ENCODE data around the gene MSH4. TPM values are rescaled to one million over a fixed set of nuclear protein-coding genes. Genes with fewer than 3 reads are reported as not detected.
"Not testable (repeated sequence)": the region's sequence is repeated elsewhere in the genome, so short reads cannot be mapped to it uniquely, and the experiment has no call there.

Gene MSH4
- total RNA-seq, 2 experiments from 2014 or later = 0.21 to 0.39 TPM

DNA sequence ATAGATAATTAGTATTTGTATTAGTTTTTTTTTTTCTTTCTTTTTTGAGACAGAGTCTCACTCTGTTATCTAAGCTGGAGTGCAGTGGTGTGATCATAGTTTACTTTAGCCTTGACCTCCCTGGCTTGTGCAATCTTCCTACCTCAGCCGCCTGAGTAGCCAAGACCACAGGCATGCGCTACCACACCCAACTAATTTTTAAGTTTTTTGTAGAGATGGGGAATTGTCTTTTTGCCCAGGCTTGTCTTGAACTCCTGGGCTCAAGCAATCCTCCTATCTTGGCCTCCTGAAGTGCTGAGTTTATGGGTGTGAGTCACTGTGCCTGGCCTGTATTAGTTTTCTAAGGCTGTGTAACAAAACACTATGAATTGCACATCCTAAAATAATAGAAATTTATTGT is 58.3 kb downstream of the MSH4 start:
- peaks cover 5% of the 10 kb centered on the region for H3K27me3 Mint-ChIP-seq
- H3K9me3 Mint-ChIP-seq (ENCODE audit: low read depth) = no peaks in the 10 kb centered on the region
- H3K4me3 Mint-ChIP-seq = no peak overlapping the region
- no peak for ATAC-seq
- H3K36me3 Mint-ChIP-seq (ENCODE audit: low read depth) = no peaks in the 10 kb centered on the region
- ChIA-PET POLR2A (no interaction called here), CTCF (no interaction called here)
- H3K27ac Mint-ChIP-seq = no peak overlapping the region
- intact Hi-C loops (cut with DNase I, micrococcal nuclease) = no loop called here
- DNase-seq = no peak
- H3K4me1 Mint-ChIP-seq = no peaks in the 10 kb centered on the region

DNA sequence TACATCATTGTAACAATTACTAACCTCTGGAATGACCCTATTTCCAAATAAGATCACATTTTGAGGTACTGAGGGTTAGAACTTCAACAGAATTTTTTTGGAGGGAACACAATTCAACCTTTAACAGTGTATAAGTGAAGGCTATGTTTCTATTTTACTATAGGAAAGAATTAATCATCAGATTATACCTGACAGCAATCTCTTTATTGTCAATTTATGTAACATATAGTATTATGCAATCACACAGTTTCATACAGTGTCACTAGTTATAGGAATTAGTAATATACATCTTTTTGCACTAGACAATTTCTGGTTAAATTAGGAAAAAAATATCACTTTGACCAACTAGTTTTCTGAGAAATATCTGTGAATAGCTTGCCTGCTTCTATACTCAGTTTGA is 59.1 kb downstream of the MSH4 start:
- CTCF ChIA-PET = interaction anchor here (0.8 kb wide), 1 partner anchor 13 kb away, joined by 4 read pairs; no protein-coding TSS in a partner anchor
- Mint-ChIP-seq H3K4me1 (no peaks in the 10 kb centered on the region), H3K9me3 (ENCODE audit: low read depth) (no peaks in the 10 kb centered on the region), H3K36me3 (ENCODE audit: low read depth) (no peaks in the 10 kb centered on the region), H3K27me3 (peaks cover 5% of the 10 kb centered on the region), H3K27ac (no peak overlapping the region), H3K4me3 (no peak overlapping the region)
- ATAC-seq (no peak), DNase-seq (no peak)
- intact Hi-C loops (cut with DNase I, micrococcal nuclease) = no loop called here
- POLR2A ChIA-PET = no interaction called here

DNA sequence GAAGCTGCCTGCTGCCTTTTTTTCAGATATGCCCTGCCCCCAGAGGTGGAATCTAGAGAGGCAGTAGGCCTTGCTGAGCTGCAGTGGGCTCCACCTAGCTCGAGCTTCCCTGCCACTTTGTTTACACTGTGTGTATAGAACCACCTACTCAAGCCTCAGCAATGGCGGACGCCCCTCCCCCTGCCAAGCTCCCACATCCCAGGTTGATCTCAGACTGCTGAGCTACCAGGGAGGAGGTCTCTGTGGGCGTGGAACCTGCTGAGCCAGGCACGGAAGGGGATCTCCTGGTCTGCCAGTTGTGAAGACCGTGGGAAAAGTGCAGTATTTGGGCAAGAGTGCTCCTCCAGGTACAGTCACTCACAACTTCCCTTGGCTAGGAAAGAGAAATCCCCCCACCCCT is 65.1 kb downstream of the MSH4 start:
- peaks cover 5% of the 10 kb centered on the region for H3K27me3 Mint-ChIP-seq
- H3K4me3 Mint-ChIP-seq = no peak overlapping the region
- H3K27ac Mint-ChIP-seq = no peak overlapping the region
- no peaks in the 10 kb centered on the region for H3K9me3 Mint-ChIP-seq (ENCODE audit: low read depth)
- H3K4me1 Mint-ChIP-seq = no peaks in the 10 kb centered on the region
- H3K36me3 Mint-ChIP-seq (ENCODE audit: low read depth) = no peaks in the 10 kb centered on the region
- ChIA-PET POLR2A (no interaction called here), CTCF (no interaction called here)
- intact Hi-C loops (cut with DNase I, micrococcal nuclease) = no loop called here
- ATAC-seq (no peak), DNase-seq (no peak)

DNA sequence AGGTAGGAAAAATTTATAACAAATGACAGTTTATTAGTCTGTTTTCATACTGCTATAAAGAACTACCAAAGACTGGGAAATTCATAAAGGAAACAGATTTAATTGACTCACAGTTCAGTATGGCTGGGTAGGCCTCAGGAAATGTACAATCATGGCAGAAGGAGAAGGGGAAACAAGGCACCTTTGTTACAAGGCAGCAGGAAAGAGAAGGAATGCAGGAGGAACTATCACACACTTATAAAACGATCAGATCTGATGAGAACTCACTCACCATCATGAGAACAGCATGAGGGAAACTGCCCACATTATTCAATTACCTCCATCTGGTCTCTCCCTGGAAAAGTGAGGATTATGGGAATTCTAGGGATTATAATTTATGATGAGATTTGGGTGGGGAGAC is 74.3 kb downstream of the MSH4 start:
- intact Hi-C loops (cut with DNase I, micrococcal nuclease) = no loop called here
- POLR2A ChIA-PET = no interaction called here
- Mint-ChIP-seq H3K27me3 (peaks cover 2% of the 10 kb centered on the region), H3K4me1 (no peaks in the 10 kb centered on the region), H3K4me3 (no peak overlapping the region), H3K9me3 (ENCODE audit: low read depth) (no peaks in the 10 kb centered on the region), H3K27ac (no peak overlapping the region), H3K36me3 (ENCODE audit: low read depth) (no peaks in the 10 kb centered on the region)
- CTCF ChIA-PET = no interaction called here
- ATAC-seq = no peak
- DNase-seq = no peak

DNA sequence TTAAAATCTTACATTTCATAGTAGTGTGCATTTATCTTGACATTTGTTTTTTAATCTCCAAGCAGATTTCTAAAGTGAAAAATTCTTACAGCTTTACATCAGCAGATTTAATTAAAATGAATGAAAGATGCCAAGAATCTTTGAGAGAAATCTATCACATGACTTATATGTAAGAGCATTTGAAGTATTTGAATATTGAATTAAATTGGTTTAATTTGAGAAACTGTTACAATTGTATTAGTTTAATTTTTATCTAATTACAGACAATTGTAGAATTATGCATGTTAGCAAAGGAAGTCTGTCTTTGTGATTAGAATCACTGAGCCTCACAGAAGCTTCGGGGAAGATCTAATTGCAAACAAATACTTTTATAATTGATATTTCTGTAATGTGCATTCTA is 83.3 kb downstream of the MSH4 start:
- Mint-ChIP-seq H3K9me3 (ENCODE audit: low read depth) (no peaks in the 10 kb centered on the region), H3K27me3 (no peaks in the 10 kb centered on the region), H3K27ac (no peak overlapping the region), H3K4me3 (no peak overlapping the region), H3K36me3 (ENCODE audit: low read depth) (no peaks in the 10 kb centered on the region), H3K4me1 (no peaks in the 10 kb centered on the region)
- DNase-seq = no peak
- POLR2A ChIA-PET = no interaction called here
- ATAC-seq = no peak
- intact Hi-C loops (cut with DNase I, micrococcal nuclease) = no loop called here
- CTCF ChIA-PET = no interaction called here

DNA sequence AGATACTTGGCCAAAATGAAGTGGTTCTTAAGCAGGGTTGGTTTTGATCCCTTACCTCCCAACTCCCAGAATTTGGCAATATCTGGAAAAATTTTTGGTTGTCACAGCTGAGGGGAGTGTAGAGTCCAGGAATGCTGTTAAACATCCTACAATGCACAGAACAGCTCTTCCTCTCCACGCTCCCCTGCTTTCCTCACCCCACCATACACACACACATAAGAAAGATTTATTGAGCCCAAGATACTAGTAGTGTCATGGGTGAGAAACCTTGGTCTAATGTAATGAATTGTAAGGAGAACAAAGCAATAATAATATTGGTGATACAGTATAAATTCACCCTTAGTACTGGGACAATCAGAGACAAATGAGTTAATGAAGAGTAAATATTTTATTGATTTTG is 87.8 kb downstream of the MSH4 start:
- no peaks in the 10 kb centered on the region for H3K36me3 Mint-ChIP-seq (ENCODE audit: low read depth)
- intact Hi-C loops (cut with DNase I, micrococcal nuclease) = no loop called here
- H3K4me3 Mint-ChIP-seq = no peak overlapping the region
- no peaks in the 10 kb centered on the region for H3K4me1 Mint-ChIP-seq
- ATAC-seq (no peak), DNase-seq (no peak)
- no peaks in the 10 kb centered on the region for H3K27me3 Mint-ChIP-seq
- POLR2A ChIA-PET = no interaction called here
- H3K27ac Mint-ChIP-seq = no peak overlapping the region
- CTCF ChIA-PET = interaction anchor here (0.5 kb wide), 1 partner anchor 131 kb away, joined by 3 read pairs; no protein-coding TSS in a partner anchor
- no peaks in the 10 kb centered on the region for H3K9me3 Mint-ChIP-seq (ENCODE audit: low read depth)

DNA sequence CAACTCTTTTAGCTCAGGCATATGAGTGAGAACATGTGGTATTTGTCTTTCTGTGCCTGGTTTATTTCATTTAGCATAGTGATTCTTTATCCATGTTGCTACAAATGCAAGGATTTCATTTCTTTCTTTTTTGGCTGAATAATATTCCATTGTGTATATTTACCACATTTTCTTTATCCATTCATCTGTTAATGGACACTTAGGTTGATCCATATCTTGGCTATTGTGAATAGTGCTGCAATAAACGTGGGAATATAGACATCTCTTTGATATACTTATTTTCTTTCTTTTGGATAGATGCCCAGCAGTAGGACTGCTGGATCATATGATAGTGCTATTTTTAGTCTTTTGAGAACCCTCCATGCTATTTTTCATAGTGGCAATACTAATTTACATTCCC is 104.7 kb downstream of the MSH4 start:
- Mint-ChIP-seq H3K36me3 (ENCODE audit: low read depth) (no peaks in the 10 kb centered on the region), H3K4me3 (no peak overlapping the region), H3K4me1 (no peaks in the 10 kb centered on the region), H3K9me3 (ENCODE audit: low read depth) (no peaks in the 10 kb centered on the region), H3K27me3 (peaks cover 12% of the 10 kb centered on the region), H3K27ac (no peak overlapping the region)
- ATAC-seq (no peak), DNase-seq (no peak)
- ChIA-PET POLR2A (no interaction called here), CTCF (interaction anchor here (0.9 to 1.0 kb wide), 2 partner anchors 17 to 139 kb away, joined by 3 read pairs; no protein-coding TSS in a partner anchor)
- intact Hi-C loops (cut with DNase I, micrococcal nuclease) = no loop called here

DNA sequence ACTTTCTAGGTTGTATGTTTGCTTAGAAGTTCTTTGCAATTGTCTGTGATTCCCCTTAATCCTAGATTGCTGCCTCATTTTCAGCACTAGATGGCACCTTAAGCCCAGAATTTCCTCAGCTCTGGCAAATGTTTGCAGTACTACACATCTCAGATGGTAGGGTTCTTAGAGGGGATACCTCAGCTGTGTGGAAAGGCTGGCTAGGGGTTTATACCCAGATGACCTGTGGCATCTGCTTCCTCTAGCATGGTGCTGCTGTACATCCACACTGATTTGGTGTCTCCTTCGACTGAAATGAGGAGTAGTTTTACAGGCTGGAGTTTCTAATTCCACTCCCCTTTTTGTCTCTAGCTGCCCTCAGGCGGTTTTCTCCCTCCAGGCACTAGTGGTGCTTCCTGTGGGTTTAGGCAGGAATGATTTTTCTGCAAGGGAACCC is 112.1 kb downstream of the MSH4 start:
- CTCF ChIA-PET = interaction anchor here (1.1 kb wide), 1 partner anchor 22 kb away, joined by 3 read pairs; no protein-coding TSS in a partner anchor
- intact Hi-C loops (cut with DNase I, micrococcal nuclease) = no loop called here
- H3K36me3 Mint-ChIP-seq (ENCODE audit: low read depth) = no peaks in the 10 kb centered on the region
- H3K27ac Mint-ChIP-seq = no peak overlapping the region
- peaks cover 14% of the 10 kb centered on the region for H3K9me3 Mint-ChIP-seq (ENCODE audit: low read depth)
- no peak overlapping the region for H3K4me3 Mint-ChIP-seq
- H3K27me3 Mint-ChIP-seq = peaks cover 5% of the 10 kb centered on the region
- POLR2A ChIA-PET = interaction anchor here (0.7 kb wide), 1 partner anchor 717 kb away, joined by 3 read pairs; no protein-coding TSS in a partner anchor
- no peaks in the 10 kb centered on the region for H3K4me1 Mint-ChIP-seq
- ATAC-seq (no peak), DNase-seq (no peak)

DNA sequence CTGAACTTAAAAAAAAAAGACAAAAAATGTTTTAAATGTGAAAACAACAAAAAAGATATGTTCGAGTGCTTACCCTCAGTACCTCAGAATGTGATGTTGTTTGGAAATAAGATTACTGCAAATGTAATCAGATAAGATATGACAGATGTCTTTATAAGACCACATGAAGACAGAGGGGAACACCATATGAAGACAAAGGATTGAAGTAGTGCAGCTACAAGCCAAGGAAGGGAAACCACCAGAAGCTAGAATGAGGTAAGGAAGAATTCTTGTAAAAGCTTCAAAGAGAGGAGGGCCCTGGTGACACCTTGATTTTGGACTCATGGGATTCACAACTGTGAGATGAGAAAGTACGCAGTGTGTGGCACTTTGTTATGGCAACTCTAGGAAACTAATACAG is 120.2 kb downstream of the MSH4 start:
- POLR2A ChIA-PET = no interaction called here
- CTCF ChIA-PET = no interaction called here
- no peak overlapping the region for H3K4me3 Mint-ChIP-seq
- no peaks in the 10 kb centered on the region for H3K36me3 Mint-ChIP-seq (ENCODE audit: low read depth)
- intact Hi-C loops (cut with DNase I, micrococcal nuclease) = no loop called here
- DNase-seq (no peak), ATAC-seq (no peak)
- H3K9me3 Mint-ChIP-seq (ENCODE audit: low read depth) = no peaks in the 10 kb centered on the region
- H3K27me3 Mint-ChIP-seq = peaks cover 8% of the 10 kb centered on the region
- H3K4me1 Mint-ChIP-seq = no peaks in the 10 kb centered on the region
- no peak overlapping the region for H3K27ac Mint-ChIP-seq

DNA sequence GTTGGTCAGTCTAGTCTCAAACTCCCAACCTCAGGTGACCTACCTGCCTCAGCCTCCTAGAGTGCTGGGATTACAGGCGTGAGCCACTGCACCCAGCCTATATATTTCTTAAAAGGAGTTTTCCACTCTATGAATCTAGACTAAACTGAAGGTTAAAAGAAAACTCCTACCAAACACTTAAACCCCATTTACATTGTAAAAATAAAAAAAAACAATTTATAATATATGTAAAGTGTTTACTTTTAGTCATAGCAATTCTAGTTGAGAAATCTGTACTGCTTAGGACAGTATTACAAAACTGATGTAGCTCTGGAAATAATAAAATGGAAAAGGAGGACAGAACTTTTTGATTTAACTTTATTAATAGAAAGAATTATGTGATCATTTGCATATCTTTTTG is 126.0 kb downstream of the MSH4 start:
- intact Hi-C loops (cut with DNase I, micrococcal nuclease) = no loop called here
- Mint-ChIP-seq H3K9me3 (ENCODE audit: low read depth) (no peaks in the 10 kb centered on the region), H3K4me3 (no peak overlapping the region), H3K4me1 (no peaks in the 10 kb centered on the region), H3K36me3 (ENCODE audit: low read depth) (no peaks in the 10 kb centered on the region), H3K27ac (no peak overlapping the region), H3K27me3 (peaks cover 5% of the 10 kb centered on the region)
- ATAC-seq (no peak), DNase-seq (no peak)
- POLR2A ChIA-PET = no interaction called here
- CTCF ChIA-PET = no interaction called here

DNA sequence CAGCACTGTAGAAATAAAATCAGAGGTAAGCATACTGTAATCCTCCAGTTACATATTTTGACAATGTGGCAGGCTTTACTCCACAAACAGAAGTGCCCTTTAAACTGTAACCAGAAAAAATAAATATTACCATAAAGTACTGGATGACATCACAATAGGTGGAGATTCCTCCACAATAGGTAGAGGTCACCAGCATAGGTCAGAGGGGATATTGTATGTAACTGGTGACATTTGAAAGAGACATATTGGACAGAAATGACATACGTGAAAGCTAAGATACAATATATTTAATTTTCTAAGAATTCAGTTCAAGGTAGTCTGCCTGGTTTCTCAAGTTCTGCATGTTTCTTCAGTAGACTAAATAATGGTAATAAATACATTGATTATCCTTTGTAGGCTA is 135.6 kb downstream of the MSH4 start, which contains the start of gene ASB17:
Gene ASB17, minus strand, starts transcription at position 101 of the 400 bp plus-strand sequence. CDS start 113 bp downstream, outside the sequence.
- no peak within 1 kb of the TSS for H3K27ac Mint-ChIP-seq
- no peaks in the 10 kb centered on the region for H3K4me1 Mint-ChIP-seq
- ChIA-PET CTCF (no interaction called here), POLR2A (no interaction called here)
- intact Hi-C loops (cut with DNase I, micrococcal nuclease) = no loop called here
- H3K36me3 Mint-ChIP-seq (ENCODE audit: low read depth) = no peaks in the 10 kb centered on the region
- no peak for ATAC-seq
- H3K4me3 Mint-ChIP-seq = no peak within 1 kb of the TSS
- DNase-seq = no peak
- H3K9me3 Mint-ChIP-seq (ENCODE audit: low read depth) = no peaks in the 10 kb centered on the region
- peaks cover 6% of the 10 kb centered on the region for H3K27me3 Mint-ChIP-seq

DNA sequence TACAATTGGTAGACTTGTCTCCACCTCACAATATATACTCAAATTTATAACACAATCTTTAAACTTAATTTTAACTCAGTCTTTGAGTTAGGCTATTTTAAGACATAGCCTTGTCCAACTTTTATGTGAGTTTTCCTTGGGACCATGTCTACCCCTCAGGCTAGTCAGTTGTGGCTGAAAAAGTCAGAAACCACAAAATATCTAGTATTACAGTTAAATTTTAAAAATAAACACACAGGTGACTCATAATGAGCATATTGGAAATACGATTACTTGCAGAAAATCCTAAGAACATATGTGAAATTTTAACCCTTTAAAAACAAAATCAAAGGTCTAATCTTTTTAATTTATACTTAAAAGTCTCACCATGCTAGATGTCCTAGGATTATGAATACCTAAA is 140.4 kb downstream of the MSH4 start:
- no peaks in the 10 kb centered on the region for H3K4me1 Mint-ChIP-seq
- POLR2A ChIA-PET = no interaction called here
- intact Hi-C loops (cut with DNase I, micrococcal nuclease) = no loop called here
- DNase-seq = no peak
- H3K27ac Mint-ChIP-seq = no peak overlapping the region
- peaks cover 3% of the 10 kb centered on the region for H3K9me3 Mint-ChIP-seq (ENCODE audit: low read depth)
- CTCF ChIA-PET = no interaction called here
- no peaks in the 10 kb centered on the region for H3K36me3 Mint-ChIP-seq (ENCODE audit: low read depth)
- no peak for ATAC-seq
- no peaks in the 10 kb centered on the region for H3K27me3 Mint-ChIP-seq
- no peak overlapping the region for H3K4me3 Mint-ChIP-seq

DNA sequence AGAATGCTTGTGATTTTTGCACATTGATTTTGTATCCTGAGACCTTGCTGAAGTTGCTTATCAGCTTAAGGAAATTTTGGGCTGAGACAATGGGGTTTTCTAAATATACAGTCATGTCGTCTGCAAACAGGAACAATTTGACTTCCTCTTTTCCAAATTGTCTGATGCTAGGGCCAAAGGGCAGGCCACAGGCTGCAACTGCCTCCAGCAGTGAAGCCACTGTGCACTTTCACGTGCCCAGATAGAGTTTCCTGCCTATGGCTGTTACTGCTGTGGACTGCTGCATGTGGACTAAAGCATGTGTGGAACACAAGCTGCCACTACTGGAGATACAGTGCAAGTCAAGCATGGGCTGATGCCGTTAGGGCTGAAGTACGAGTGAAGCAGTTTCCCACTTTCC is 146.4 kb downstream of the MSH4 start:
- H3K4me1 Mint-ChIP-seq; H3K27ac Mint-ChIP-seq; H3K4me3 Mint-ChIP-seq; H3K36me3 Mint-ChIP-seq (ENCODE audit: low read depth); intact Hi-C loops (cut with DNase I, micrococcal nuclease); ATAC-seq; H3K27me3 Mint-ChIP-seq; DNase-seq; H3K9me3 Mint-ChIP-seq (ENCODE audit: low read depth); POLR2A ChIA-PET: not testable (repeated sequence)
- CTCF ChIA-PET = interaction anchor here (0.6 kb wide), 1 partner anchor 36 kb away, joined by 3 read pairs; no protein-coding TSS in a partner anchor
